IMR-90 (cell line): ENCODE measurements around the gene SGCE. TPM values are rescaled to one million over a fixed set of nuclear protein-coding genes. Genes with fewer than 3 reads are reported as not detected.
A peak's percentile ranks its signal among the peaks of the same experiment; 100 is the strongest.

Source experiments
- ATAC-seq: fragments of 200-7000 bp; cut with Tn5 transposase; 2 replicates; pipeline ENCODE4 v1.9.1; 2020; ENCODE audit warnings: low read depth, mild to moderate bottlenecking, moderate library complexity
- BruUV-seq: library from RNA; stranded (reverse); fragments of 400-500 nt; replicated peaks from 2 replicates; lab custom pipeline; 2021; lab: Mats Ljungman, UMichigan
- CTCF ChIA-PET: fragments of 300-600 bp; formaldehyde crosslinking; extraction: SDS; loops from one replicate; lab custom pipeline; 2021; ENCODE audit warnings: antibody characterized with exemption; lab: Yijun Ruan, JAX
- POLR2A ChIA-PET: fragments of 300-600 bp; sonication (Branson Sonifier 250); formaldehyde crosslinking; loops from one replicate; lab custom pipeline; 2022; ENCODE audit warnings: antibody characterized with exemption; ENCODE audit not compliant: unreplicated experiment; lab: Charles Lee
- DNase-seq: peaks from one replicate; pipeline ENCODE4 v3.0.0; 2013
- H2AFZ ChIP-seq: replicated peaks from 2 replicates; pipeline ENCODE3; 2013; ENCODE audit warnings: low read length, mild to moderate bottlenecking; ENCODE audit not compliant: poor library complexity
- H2AK5ac ChIP-seq: 2 replicates; pipeline ENCODE4 v1.6.1; 2013; ENCODE audit warnings: low read depth, low read length, inconsistent platforms
- H2AK9ac ChIP-seq: replicated peaks from 2 replicates; pipeline ENCODE3; 2013; ENCODE audit warnings: mild to moderate bottlenecking, low read depth, low read length, moderate library complexity; ENCODE audit not compliant: poor library complexity
- H2BK120ac ChIP-seq: 2 replicates; pipeline ENCODE4 v1.6.1; 2013; ENCODE audit warnings: low read depth, low read length, inconsistent platforms
- H2BK15ac ChIP-seq: 3 replicates; pipeline ENCODE4 v1.6.1; 2013; ENCODE audit warnings: low read depth, low read length, inconsistent platforms
- H2BK20ac ChIP-seq: 2 replicates; pipeline ENCODE4 v1.6.1; 2013; ENCODE audit warnings: low read depth, mild to moderate bottlenecking, inconsistent platforms, low read length, moderate library complexity
- H2BK5ac ChIP-seq: 2 replicates; pipeline ENCODE4 v1.6.1; 2013; ENCODE audit warnings: mild to moderate bottlenecking, low read depth, low read length, inconsistent platforms; ENCODE audit not compliant: poor library complexity, severe bottlenecking
- H3K14ac ChIP-seq: replicated peaks from 2 replicates; pipeline ENCODE4 v1.6.1; 2013; ENCODE audit warnings: low read depth, low read length, inconsistent platforms
- H3K18ac ChIP-seq: 2 replicates; pipeline ENCODE4 v1.6.1; 2013; ENCODE audit warnings: low read depth, low read length, control low read depth
- H3K23ac ChIP-seq: 2 replicates; pipeline ENCODE4 v1.6.1; 2013; ENCODE audit warnings: low read depth, low read length, inconsistent platforms
- H3K27ac ChIP-seq: 2 replicates; pipeline ENCODE4 v1.5.1; 2013; ENCODE audit warnings: mild to moderate bottlenecking, control low read depth, low read length; ENCODE audit not compliant: insufficient read depth
- H3K27me3 ChIP-seq: 2 replicates; pipeline ENCODE4 v1.6.1; 2013; ENCODE audit warnings: low read length; ENCODE audit not compliant: control insufficient read depth, insufficient read depth
- H3K36me3 ChIP-seq: 2 replicates; pipeline ENCODE4 v1.6.1; 2013; ENCODE audit warnings: low read length, mixed read lengths; ENCODE audit not compliant: control insufficient read depth, insufficient read depth
- H3K4ac ChIP-seq: 2 replicates; pipeline ENCODE4 v1.6.1; 2013; ENCODE audit warnings: low read depth, low read length, inconsistent platforms
- H3K4me1 ChIP-seq: 2 replicates; pipeline ENCODE4 v1.6.1; 2013; ENCODE audit warnings: low read length, mixed read lengths; ENCODE audit not compliant: control insufficient read depth, insufficient read depth
- H3K4me2 ChIP-seq: 2 replicates; pipeline ENCODE4 v1.6.1; 2013; ENCODE audit warnings: low read depth, mild to moderate bottlenecking, control low read depth, low read length, moderate library complexity
- H3K4me3 ChIP-seq: 2 replicates; pipeline ENCODE4 v1.5.1; 2013; ENCODE audit warnings: low read depth, mild to moderate bottlenecking, control low read depth, low read length, moderate library complexity; ENCODE audit not compliant: insufficient read depth
- H3K56ac ChIP-seq: 2 replicates; pipeline ENCODE4 v1.6.1; 2013; ENCODE audit warnings: low read length, inconsistent platforms; ENCODE audit not compliant: insufficient read depth; ENCODE audit errors: extremely low read depth
- H3K79me1 ChIP-seq, 2 experiments: 2 replicates each; pipeline ENCODE4 v1.6.1; 2013; ENCODE audit warnings: low read length in 2 of 2, inconsistent platforms in 1 of 2, low read depth in 1 of 2
- H3K9ac ChIP-seq: 2 replicates; pipeline ENCODE4 v1.6.1; 2013; ENCODE audit warnings: low read depth, low read length, control low read depth
- H3K9me1 ChIP-seq: 2 replicates; pipeline ENCODE4 v1.6.1; 2013; ENCODE audit warnings: low read length, inconsistent platforms; ENCODE audit not compliant: insufficient read depth
- H3K9me3 ChIP-seq: 2 replicates; pipeline ENCODE4 v1.6.1; 2013; ENCODE audit warnings: low read length; ENCODE audit not compliant: control insufficient read depth, insufficient read depth
- H4K20me1 ChIP-seq: 2 replicates; pipeline ENCODE4 v1.6.1; 2013; ENCODE audit warnings: low read length, inconsistent platforms; ENCODE audit not compliant: insufficient read depth
- H4K5ac ChIP-seq: 2 replicates; pipeline ENCODE4 v1.6.1; 2013; ENCODE audit warnings: mild to moderate bottlenecking, low read depth, low read length, control low read depth
- H4K8ac ChIP-seq, 2 experiments: 2 replicates each; pipeline ENCODE4 v1.6.1; 2013; ENCODE audit warnings: low read depth in 2 of 2, low read length in 2 of 2, control low read depth in 1 of 2, inconsistent platforms in 1 of 2
- H4K91ac ChIP-seq: 2 replicates; pipeline ENCODE4 v1.6.1; 2013; ENCODE audit warnings: low read depth, low read length, inconsistent platforms; ENCODE audit not compliant: insufficient read depth
- CEBPB ChIP-seq: IDR thresholded peaks from 2 replicates; pipeline ENCODE4 v1.6.1; 2012; ENCODE audit warnings: low read depth, low read length, improper control_type of control experiment
- FOS ChIP-seq: fragments of 150-350 bp; IDR thresholded peaks from 2 replicates; pipeline ENCODE4 v1.6.1; 2016; ENCODE audit warnings: low read depth, low read length
- RCOR1 ChIP-seq: IDR thresholded peaks from 2 replicates; pipeline ENCODE4 v1.6.1; 2012; ENCODE audit warnings: mild to moderate bottlenecking, low read length, improper control_type of control experiment; ENCODE audit not compliant: insufficient replicate concordance
- USF2 ChIP-seq: fragments of 150-350 bp; IDR thresholded peaks from 2 replicates; pipeline ENCODE4 v1.6.1; 2017; ENCODE audit warnings: mild to moderate bottlenecking, antibody characterized with exemption, low read length, low read depth
- WGBS, 2 experiments: methylation state at CpG; one replicate each; pipeline versions ENCODE4 v1.1.5 to v1.1.7; 2013; ENCODE audit warnings: missing lambda C conversion rate in 2 of 2; ENCODE audit not compliant: insufficient read length in 1 of 2; ENCODE audit errors: extremely low coverage in 2 of 2; 5-methylcytosine and 5-hydroxymethylcytosine counted together
- dilution Hi-C: fragments of 300-500 bp; cut with HindIII; formaldehyde crosslinking; loops from one replicate; pipeline ENCODE4 v1.14.3; 2018; ENCODE audit warnings: low sequenced_read_pairs; ENCODE audit not compliant: unreplicated experiment
- in situ Hi-C: fragments of 300-500 bp; cut with MboI; formaldehyde crosslinking; loops from 3 replicates; pipeline ENCODE4 v1.14.3; 2019; ENCODE audit warnings: low sequenced_read_pairs, inconsistent platforms, mixed read lengths
- intact Hi-C: fragments of 100-400 bp; cut with micrococcal nuclease; formaldehyde crosslinking; loops from 2 replicates; pipeline ENCODE4 v1.10.0; 2022
- polyA plus RNA-seq, 3 experiments: library from polyadenylated mRNA; depleted of rRNA; stranded (reverse); fragments of >200 nt; gene quantifications; 2 replicates each; pipeline ENCODE4 v1.2.3, GENCODE V29; 2012; ENCODE audit warnings: low replicate concordance in 1 of 3
- total RNA-seq: library from RNA; depleted of rRNA; stranded (reverse); fragments of >200 nt; gene quantifications from 2 replicates; pipeline ENCODE4 v1.2.3, GENCODE V29; 2012

The SGCE gene
- total and polyA plus RNA-seq, 2 of the 4 experiments (the other 2 are of a cell fraction), result 39.4 to 40.5 TPM

DNA sequence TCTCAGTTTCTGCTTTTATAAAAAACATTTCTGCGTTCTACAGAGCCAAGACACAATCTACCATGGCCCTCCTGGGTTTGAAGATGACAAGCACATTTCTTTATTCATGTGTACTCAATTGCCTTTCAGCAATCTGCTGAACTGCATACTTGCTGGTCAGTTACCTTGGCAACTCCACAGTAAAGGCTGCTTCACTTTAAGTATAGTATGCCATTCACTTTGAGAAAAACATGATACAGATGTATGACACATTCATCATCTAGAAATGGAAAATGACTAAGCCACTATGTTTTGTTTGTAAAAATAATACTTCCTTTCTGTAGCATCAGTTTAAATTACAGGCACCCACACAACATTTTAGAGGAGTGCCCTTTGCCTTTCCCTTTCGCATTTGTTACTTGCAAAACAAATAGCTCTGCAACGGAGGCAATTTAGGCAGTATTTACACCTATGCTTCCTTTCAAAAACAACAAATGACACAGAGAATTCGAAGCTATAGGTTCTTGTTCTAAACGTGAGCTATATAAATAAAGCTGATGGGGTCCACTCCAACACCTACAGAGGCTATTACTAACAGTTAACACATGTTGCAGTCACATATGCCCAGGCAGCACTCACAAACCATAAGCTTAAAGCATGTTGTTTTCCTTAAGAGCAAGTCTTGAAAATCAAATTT lies 23.5 kb downstream of the SGCE start:
- CTCF ChIA-PET, result no interaction called here
- H3K27ac ChIP-seq, result no peak overlapping the region

More for the DNA sequence above, 23.5 kb downstream of the SGCE start:
- POLR2A ChIA-PET, result no interaction called here
- no peak overlapping the region for H4K5ac ChIP-seq
- H2BK120ac ChIP-seq, result no peak overlapping the region
- 100% methylated on average over 1 of the region's 5 CpGs; no CpG with 5 or more reads in 1 of the 2 experiments for WGBS, 2 experiments
- H3K4me2 ChIP-seq, result peak overlapping the region; percentile 20; the same call in 1 of the 2 replicates
- no TSS peak for BruUV-seq
- no peak overlapping the region for H2AK5ac ChIP-seq
- peaks cover 3 to 13% of the 10 kb centered on the region in 2 experiments; a peak in 2 of 4 replicates for H3K79me1 ChIP-seq
- no peak overlapping the region for H3K18ac ChIP-seq
- dilution Hi-C loops (no loop called here), in situ Hi-C loops (no loop called here), intact Hi-C loops (loop anchor here (1.0 kb wide), 1 partner anchor 844 kb away; no protein-coding TSS in a partner anchor)
- H2BK15ac ChIP-seq, result no peak overlapping the region
- no peak overlapping the region for H3K56ac ChIP-seq
- ATAC-seq (peak; percentile 78), DNase-seq (peak; percentile 80)
- H4K91ac ChIP-seq, result no peak overlapping the region
- no peaks in the 10 kb centered on the region for H3K27me3 ChIP-seq
- no peak overlapping the region for H4K8ac ChIP-seq
- no peaks in the 10 kb centered on the region for H3K36me3 ChIP-seq
- H2AFZ ChIP-seq, result no peak overlapping the region
- H2BK5ac ChIP-seq, result no peak overlapping the region
- peaks cover 2% of the 10 kb centered on the region; the same call in 1 of the 2 replicates for H3K4me1 ChIP-seq
- H4K20me1 ChIP-seq, result peaks cover 9% of the 10 kb centered on the region; the same call in 1 of the 2 replicates
- H3K4ac ChIP-seq, result no peak overlapping the region
- H3K9me1 ChIP-seq, result no peaks in the 10 kb centered on the region
- no peak overlapping the region for H2BK20ac ChIP-seq
- H3K14ac ChIP-seq, result no peak overlapping the region
- TF ChIP-seq FOS (0 out of 2 replicates have a peak, but pooled peaks have one; percentile 13), USF2 (no peak), CEBPB (no peak), RCOR1 (no peak)
- H2AK9ac ChIP-seq, result no peak overlapping the region
- no peak overlapping the region for H3K9ac ChIP-seq
- no peak overlapping the region for H3K23ac ChIP-seq
- no peaks in the 10 kb centered on the region for H3K9me3 ChIP-seq
- no peak overlapping the region for H3K4me3 ChIP-seq
